Keratinocyte (primary cell): ENCODE measurements around the gene ADGRV1. TPM values are rescaled to one million over a fixed set of nuclear protein-coding genes. Genes with fewer than 3 reads are reported as not detected.

Experiments used
- DNase-seq: peaks from one replicate; pipeline ENCODE4 v3.0.0-alpha.2; 2011; ENCODE audit warnings: low read depth, missing footprints, low spot score
- FAIRE-seq: peaks from 2 replicates; lab custom pipeline; 2011; peaks lifted over from hg19 to GRCh38; lab: Jason Lieb, UNC
- H2AFZ ChIP-seq: 2 replicates; pipeline ENCODE4 v1.6.0; 2012; ENCODE audit warnings: low read length, control low read depth, inconsistent platforms; ENCODE audit not compliant: control insufficient read depth
- H3K27ac ChIP-seq: 2 replicates; pipeline ENCODE4 v1.5.1; 2011; ENCODE audit warnings: low read length; ENCODE audit not compliant: control insufficient read depth, insufficient read depth
- H3K27me3 ChIP-seq: 3 replicates; pipeline ENCODE4 v1.6.0; 2011; ENCODE audit warnings: low read length; ENCODE audit not compliant: control insufficient read depth, insufficient read depth; ENCODE audit errors: extremely low read depth
- H3K36me3 ChIP-seq, 2 experiments: 2 replicates in 1 of 2; 3 replicates in 1 of 2; pipeline ENCODE4 v1.5.1; 2011; ENCODE audit warnings: low read length in 2 of 2, mild to moderate bottlenecking in 1 of 2; ENCODE audit not compliant: control insufficient read depth in 2 of 2, insufficient read depth in 2 of 2; ENCODE audit errors: extremely low read depth in 1 of 2
- H3K4me1 ChIP-seq: 3 replicates; pipeline ENCODE4 v1.5.1; 2011; ENCODE audit warnings: low read length; ENCODE audit not compliant: control insufficient read depth, insufficient read depth; ENCODE audit errors: extremely low read depth
- H3K4me2 ChIP-seq: 3 replicates; pipeline ENCODE4 v1.6.0; 2011; ENCODE audit warnings: low read depth, low read length; ENCODE audit not compliant: control insufficient read depth, insufficient read depth; ENCODE audit errors: extremely low read depth
- H3K4me3 ChIP-seq, 3 experiments: fragments of 200-600 bp in 1 of 3; sonication (generic) in 1 of 3; 2 replicates in 2 of 3; 3 replicates in 1 of 3; pipeline ENCODE4 v1.5.1; 2011 to 2016; ENCODE audit warnings: low read length in 3 of 3, mild to moderate bottlenecking in 3 of 3, control low read depth in 2 of 3, inconsistent platforms in 1 of 3, low read depth in 1 of 3, mixed read lengths in 1 of 3, mixed run types in 1 of 3, moderate library complexity in 1 of 3; ENCODE audit not compliant: control insufficient read depth in 2 of 3, insufficient read depth in 2 of 3; ENCODE audit errors: extremely low read depth in 1 of 3
- H3K79me2 ChIP-seq: 2 replicates; pipeline ENCODE4 v1.6.0; 2012; ENCODE audit warnings: low read length; ENCODE audit not compliant: control insufficient read depth, insufficient read depth
- H3K9ac ChIP-seq: 3 replicates; pipeline ENCODE4 v1.6.0; 2011; ENCODE audit warnings: low read length; ENCODE audit not compliant: control insufficient read depth, insufficient read depth; ENCODE audit errors: extremely low read depth
- H3K9me1 ChIP-seq: 3 replicates; pipeline ENCODE4 v1.6.0; 2011; ENCODE audit warnings: low read length; ENCODE audit not compliant: control insufficient read depth, insufficient read depth; ENCODE audit errors: extremely low read depth
- H3K9me3 ChIP-seq: 2 replicates; pipeline ENCODE4 v1.5.1; 2012; ENCODE audit warnings: low read depth, low read length; ENCODE audit not compliant: control insufficient read depth
- H4K20me1 ChIP-seq: 3 replicates; pipeline ENCODE4 v1.6.0; 2011; ENCODE audit warnings: low read length; ENCODE audit not compliant: control insufficient read depth, insufficient read depth; ENCODE audit errors: extremely low read depth
- CTCF ChIP-seq, 3 experiments: IDR thresholded peaks in 1 of 3; conservative IDR thresholded peaks in 1 of 3; optimal IDR thresholded peaks in 1 of 3; 2 replicates in 2 of 3; 3 replicates in 1 of 3; pipeline versions ENCODE3 to v1.5.1; 2011; ENCODE audit warnings: low read length in 3 of 3, mild to moderate bottlenecking in 3 of 3, moderate library complexity in 2 of 3, control low read depth in 1 of 3, inconsistent platforms in 1 of 3; ENCODE audit not compliant: insufficient read depth in 2 of 3; ENCODE audit errors: extremely low read depth in 1 of 3
- EZH2 ChIP-seq: IDR thresholded peaks from one replicate; pipeline ENCODE4 v1.6.1; 2012; ENCODE audit warnings: inconsistent platforms, mild to moderate bottlenecking, low read length, moderate library complexity
- dilution Hi-C: fragments of 300-500 bp; cut with MboI; formaldehyde crosslinking; loops from one replicate; pipeline ENCODE4 v1.7.0; 2020; ENCODE audit warnings: low sequenced_read_pairs; ENCODE audit not compliant: extremely low pct_ligation_motif_present
- polyA plus RNA-seq, 5 experiments: library from polyadenylated mRNA; depleted of rRNA in 3 of 5; stranded (reverse) in 3 of 5; stranded (forward) in 1 of 5; unstranded in 1 of 5; fragments of >200 nt; gene quantifications; 1 replicate in 1 of 5; 2 replicates in 3 of 5; 3 replicates in 1 of 5; pipeline versions ENCODE4 v1.2.1 to v1.2.3, GENCODE V29; 2011 to 2012; ENCODE audit warnings: missing spikeins in 2 of 5, low read depth in 1 of 5, low replicate concordance in 1 of 5

The ADGRV1 gene
- polyA plus RNA-seq, 1 donor (not counting 4 experiments of a cell fraction or from before 2014, with no cell fraction given): 0.05 TPM

- Histone ChIP-seq H3K36me3 (no peaks in the 10 kb centered on the region), H3K4me1 (peaks cover 31% of the 10 kb centered on the region), H3K9me3 (no peaks in the 10 kb centered on the region), H2AFZ (no peak overlapping the region), H3K27ac (peak overlapping the region; percentile 4), H4K20me1 (no peaks in the 10 kb centered on the region), H3K9me1 (no peaks in the 10 kb centered on the region), H3K4me2 (peak overlapping the region; percentile 18), H3K27me3 (no peaks in the 10 kb centered on the region), H3K4me3 (no peak overlapping the region), H3K9ac (no peak overlapping the region), H3K79me2 (no peaks in the 10 kb centered on the region)
- DNase-seq (no peak), FAIRE-seq (peak; percentile 92)
- TF ChIP-seq EZH2: no peak
- TF ChIP-seq CTCF (optimal IDR thresholded peaks at IDR 0.05 in 1 of 3, IDR thresholded peaks at IDR 0.05 in 1 of 3, conservative IDR thresholded peaks at IDR 0.05 in 1 of 3; ENCODE audit: extremely low read depth in 1 of 3, insufficient read depth in 2 of 3, low read length in 3 of 3): peak in 1 of 3 experiments; percentile 11
- dilution Hi-C loops: no loop called here
These were observed 577.1 kb downstream of the ADGRV1 start for GRCh38 chr5:91135475-91136248.

- H3K27ac ChIP-seq: peak overlapping the region; percentile 4
- FAIRE-seq (no peak), DNase-seq (peak; percentile 35)
- H3K4me1 ChIP-seq: peaks cover 31% of the 10 kb centered on the region
- H3K79me2 ChIP-seq: no peaks in the 10 kb centered on the region
- no peaks in the 10 kb centered on the region for H3K27me3 ChIP-seq
- peak overlapping the region; percentile 18 for H3K4me2 ChIP-seq
- no peaks in the 10 kb centered on the region for H3K9me1 ChIP-seq
- dilution Hi-C loops: no loop called here
- no peaks in the 10 kb centered on the region for H3K9me3 ChIP-seq
- H2AFZ ChIP-seq: no peak overlapping the region
- H4K20me1 ChIP-seq: no peaks in the 10 kb centered on the region
- no peak overlapping the region for H3K4me3 ChIP-seq
- TF ChIP-seq EZH2 (no peak), CTCF (optimal IDR thresholded peaks at IDR 0.05 in 1 of 3, IDR thresholded peaks at IDR 0.05 in 1 of 3, conservative IDR thresholded peaks at IDR 0.05 in 1 of 3; ENCODE audit: extremely low read depth in 1 of 3, insufficient read depth in 2 of 3, low read length in 3 of 3) (no peak)
- H3K36me3 ChIP-seq: no peaks in the 10 kb centered on the region
- H3K9ac ChIP-seq: no peak overlapping the region
These were observed 577.7 kb downstream of the ADGRV1 start for GRCh38 chr5:91136271-91136670.
